ENCODE data around the gene RAB11B. TPM values are rescaled to one million over a fixed set of nuclear protein-coding genes. Genes with fewer than 3 reads are reported as not detected.
"Not testable (repeated sequence)": the region's sequence is repeated elsewhere in the genome, so short reads cannot be mapped to it uniquely, and the experiment has no call there.

Gene RAB11B
- total and polyA plus RNA-seq, 10 of the 15 experiments (the other 5 are each of a cell fraction or from before 2014, with no cell fraction given): 0.92 to 82.5 (median 17.9) TPM

- H3K4me2 ChIP-seq (ENCODE audit: control insufficient read depth, insufficient read depth); H3K4me3 ChIP-seq; H3K36me3 ChIP-seq (ENCODE audit: control insufficient read depth in 2 of 2, insufficient read depth in 2 of 2, low read length in 1 of 2); H3K27me3 ChIP-seq (replicated peaks in 1 of 2; ENCODE audit: control insufficient read depth in 2 of 2, insufficient read depth in 2 of 2, low read length in 1 of 2); ATAC-seq; H3K79me2 ChIP-seq (ENCODE audit: control insufficient read depth, insufficient read depth, low read length); POLR2A ChIA-PET; H3K4me1 ChIP-seq (ENCODE audit: control insufficient read depth, insufficient read depth, low read length); H2AFZ ChIP-seq (ENCODE audit: control insufficient read depth, low read depth, low read length); BruUV-seq (replicated peaks); RAD21 ChIA-PET (ENCODE audit: unreplicated experiment); H3K9ac ChIP-seq (ENCODE audit: control insufficient read depth, insufficient read depth, low read length); H3K27ac ChIP-seq (ENCODE audit: control insufficient read depth, insufficient read depth); intact Hi-C loops (cut with micrococcal nuclease; ENCODE audit: unreplicated experiment); DNase-seq (ENCODE audit: low read depth, low spot score); FAIRE-seq; H4K20me1 ChIP-seq (ENCODE audit: control insufficient read depth, insufficient read depth); H3K9me3 ChIP-seq (replicated peaks; ENCODE audit: control insufficient read depth, insufficient read depth, low read length); in situ Hi-C loops (cut with MboI): not testable (repeated sequence)
- SMC1A ChIA-PET (ENCODE audit: uncharacterized antibody, unreplicated experiment): interaction anchor here (1.0 kb wide), 1 partner anchor 31 kb away, joined by 3 read pairs; no protein-coding TSS in a partner anchor
- 97% methylated on average over 9 of the region's 9 CpGs for WGBS (ENCODE audit: insufficient coverage, insufficient replicate concordance, low lambda C conversion rate, missing lambda C conversion rate)
- TF ChIP-seq NFYB (IDR thresholded peaks at IDR 0.05; ENCODE audit: insufficient read depth, low read depth, low read length): peak; percentile 60; the same call in 1 of the 2 replicates
- CTCF ChIA-PET: interaction anchor here (1.3 to 1.4 kb wide), 2 partner anchors 34 to 119 kb away, joined by 3 read pairs; no protein-coding TSS in a partner anchor
Measured at GRCh38 chr19:8386419-8386818, 3.7 kb upstream of the RAB11B start.

- ATAC-seq: no peak
- 100% methylated on average over 4 of the region's 4 CpGs for WGBS (ENCODE audit: insufficient coverage, insufficient replicate concordance, low lambda C conversion rate, missing lambda C conversion rate)
- TF ChIP-seq YBX1 (IDR thresholded peaks at IDR 0.05): no peak
- TF ChIP-seq SKIL (IDR thresholded peaks at IDR 0.05; ENCODE audit: low read depth, poor library complexity, severe bottlenecking): no peak
- TF ChIP-seq HDGF (IDR thresholded peaks at IDR 0.05): no peak
- TF ChIP-seq ZSCAN29 (IDR thresholded peaks at IDR 0.05): no peak
- TF ChIP-seq CUX1 (IDR thresholded peaks at IDR 0.05; ENCODE audit: insufficient replicate concordance, low read depth, low read length): no peak
- TF ChIP-seq RAD21 (IDR thresholded peaks at IDR 0.05; ENCODE audit: insufficient read depth, low read depth, low read length): no peak
- TF ChIP-seq SMARCA5 (IDR thresholded peaks at IDR 0.05): no peak
- TF ChIP-seq MXI1 (IDR thresholded peaks at IDR 0.05; ENCODE audit: low read depth, low read length): no peak
- no peaks in the 10 kb centered on the region; the same call in 2 of the 3 replicates for H3K9me3 ChIP-seq (replicated peaks; ENCODE audit: control insufficient read depth, insufficient read depth, low read length)
- no TSS peak for BruUV-seq (replicated peaks)
- H3K4me2 ChIP-seq (ENCODE audit: control insufficient read depth, insufficient read depth): no peak overlapping the region
- H3K4me1 ChIP-seq (ENCODE audit: control insufficient read depth, insufficient read depth, low read length): peaks cover 11% of the 10 kb centered on the region
- ChIA-PET RAD21 (ENCODE audit: unreplicated experiment) (no interaction called here), SMC1A (ENCODE audit: uncharacterized antibody, unreplicated experiment) (no interaction called here), CTCF (interaction anchor here (1.1 to 1.4 kb wide), 3 partner anchors 26 to 193 kb away, joined by 3 read pairs; partner anchors contain the start of gene MARCHF2), POLR2A (no interaction called here)
- no peaks in the 10 kb centered on the region for H3K27me3 ChIP-seq (replicated peaks in 1 of 2; ENCODE audit: control insufficient read depth in 2 of 2, insufficient read depth in 2 of 2, low read length in 1 of 2)
- H3K79me2 ChIP-seq (ENCODE audit: control insufficient read depth, insufficient read depth, low read length): peaks cover 15% of the 10 kb centered on the region
- H3K4me3 ChIP-seq: no peak overlapping the region
- no peak for FAIRE-seq
- no peak for DNase-seq (ENCODE audit: low read depth, low spot score)
- no peak overlapping the region for H3K27ac ChIP-seq (ENCODE audit: control insufficient read depth, insufficient read depth)
- in situ Hi-C loops (cut with MboI): no loop called here
- no peak overlapping the region for H2AFZ ChIP-seq (ENCODE audit: control insufficient read depth, low read depth, low read length)
- H3K9ac ChIP-seq (ENCODE audit: control insufficient read depth, insufficient read depth, low read length): no peak overlapping the region
- no peaks in the 10 kb centered on the region for H3K36me3 ChIP-seq (ENCODE audit: control insufficient read depth in 2 of 2, insufficient read depth in 2 of 2, low read length in 1 of 2)
- H4K20me1 ChIP-seq (ENCODE audit: control insufficient read depth, insufficient read depth): peaks cover 5% of the 10 kb centered on the region
- intact Hi-C loops (cut with micrococcal nuclease; ENCODE audit: unreplicated experiment): no loop called here
Measured at GRCh38 chr19:8386990-8387389, 3.2 kb upstream of the RAB11B start.
